ENCODE results near the gene SPAG9. TPM values are rescaled to one million over a fixed set of nuclear protein-coding genes. Genes with fewer than 3 reads are reported as not detected.

SPAG9 gene
- total and polyA plus RNA-seq, 10 donors, result 10.7 to 94.6 (median 78.3) TPM

DNA sequence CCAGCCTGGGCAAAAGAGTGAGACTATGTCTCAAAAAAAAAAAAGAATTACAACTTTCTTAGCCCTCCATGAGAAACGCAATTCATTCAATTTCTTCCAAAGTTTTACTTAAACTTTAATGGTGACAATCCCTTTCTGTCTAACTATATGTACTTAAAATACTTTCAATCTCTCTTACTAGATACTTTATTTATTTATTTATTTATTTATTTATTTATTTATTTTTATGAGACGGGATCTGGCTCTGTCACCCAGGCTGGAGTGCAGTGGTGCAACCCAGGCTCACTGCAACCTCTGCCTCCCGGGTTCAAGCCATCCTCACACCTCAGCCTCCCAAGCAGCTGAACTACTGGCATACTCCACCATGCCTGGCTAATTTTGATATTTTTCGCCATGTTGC lies 108.1 kb downstream of the SPAG9 start:
- WGBS, 5 donors, result 96 to 98% (median 98%) methylated on average over 4 of the region's 4 CpGs
- intact Hi-C loops (cut with DNase I; ENCODE audit: low total_unique reads), result no loop called here
- Histone ChIP-seq H3K4me1 (no peaks in the 10 kb centered on the region), H3K27me3 (replicated peaks in 1 of 7) (no peaks in the 10 kb centered on the region), H3K36me3 (peaks cover 0 to 87% (median 28%) of the 10 kb centered on the region in 6 donors), H3K9me3 (no peaks in the 10 kb centered on the region), H3K27ac (no peak overlapping the region), H3K4me3 (no peak overlapping the region)
- DNase-seq, result no peak
- TF ChIP-seq POLR2A (IDR thresholded peaks at IDR 0.05) (no peak), CTCF (IDR thresholded peaks at IDR 0.05 in 8 of 11, conservative IDR thresholded peaks at IDR 0.05 in 3 of 11) (no peak), POLR2AphosphoS5 (IDR thresholded peaks at IDR 0.05) (no peak)

GRCh38 chr17:51010173-51010675 lies 110.4 kb downstream of the SPAG9 start:
- peaks cover 0 to 88% (median 34%) of the 10 kb centered on the region in 6 donors for H3K36me3 ChIP-seq
- TF ChIP-seq POLR2AphosphoS5 (IDR thresholded peaks at IDR 0.05), result no peak
- no peak for TF ChIP-seq CTCF (IDR thresholded peaks at IDR 0.05 in 8 of 11, conservative IDR thresholded peaks at IDR 0.05 in 3 of 11)
- TF ChIP-seq POLR2A (IDR thresholded peaks at IDR 0.05), result no peak
- no peak overlapping the region for H3K27ac ChIP-seq
- H3K4me3 ChIP-seq, result no peak overlapping the region
- H3K27me3 ChIP-seq (replicated peaks in 1 of 7), result no peaks in the 10 kb centered on the region
- WGBS, 5 donors, result 82 to 96% (median 91%) methylated on average over 1 of the region's 1 CpG
- no peak for DNase-seq
- H3K9me3 ChIP-seq, result no peaks in the 10 kb centered on the region
- H3K4me1 ChIP-seq, result no peaks in the 10 kb centered on the region
- intact Hi-C loops (cut with DNase I; ENCODE audit: low total_unique reads), result no loop called here

GRCh38 chr17:51006601-51007000 lies 114.1 kb downstream of the SPAG9 start:
- H3K36me3 ChIP-seq, result peaks cover 0 to 90% (median 41%) of the 10 kb centered on the region in 6 donors
- WGBS, 5 donors, result 92 to 100% (median 98%) methylated on average over 1 of the region's 1 CpG
- intact Hi-C loops (cut with DNase I; ENCODE audit: low total_unique reads), result no loop called here
- H3K27ac ChIP-seq, result no peak overlapping the region
- no peak for DNase-seq
- H3K27me3 ChIP-seq (replicated peaks in 1 of 7), result no peaks in the 10 kb centered on the region
- H3K4me3 ChIP-seq, result no peak overlapping the region
- H3K4me1 ChIP-seq, result peaks cover 0 to under 1% (median 0%) of the 10 kb centered on the region in 6 donors
- H3K9me3 ChIP-seq, result no peaks in the 10 kb centered on the region
- TF ChIP-seq POLR2A (IDR thresholded peaks at IDR 0.05) (no peak), POLR2AphosphoS5 (IDR thresholded peaks at IDR 0.05) (no peak), CTCF (IDR thresholded peaks at IDR 0.05 in 8 of 11, conservative IDR thresholded peaks at IDR 0.05 in 3 of 11) (no peak)

- Histone ChIP-seq H3K27ac (peak overlapping the region in 1 of 8 donors; percentile 28), H3K36me3 (peaks cover 0 to 89% (median 45%) of the 10 kb centered on the region in 6 donors), H3K27me3 (replicated peaks in 1 of 7) (no peaks in the 10 kb centered on the region), H3K4me1 (peaks cover 0 to 8% (median 0%) of the 10 kb centered on the region in 6 donors), H3K9me3 (no peaks in the 10 kb centered on the region), H3K4me3 (no peak overlapping the region)
- TF ChIP-seq CTCF (IDR thresholded peaks at IDR 0.05 in 8 of 11, conservative IDR thresholded peaks at IDR 0.05 in 3 of 11) (no peak), POLR2A (IDR thresholded peaks at IDR 0.05) (no peak), POLR2AphosphoS5 (IDR thresholded peaks at IDR 0.05) (no peak)
- intact Hi-C loops (cut with DNase I; ENCODE audit: low total_unique reads), result no loop called here
- WGBS, 5 donors, result 87 to 98% (median 95%) methylated on average over 2 of the region's 2 CpGs
- no peak for DNase-seq
These were observed 114.9 kb downstream of the SPAG9 start for GRCh38 chr17:51005768-51006167.
